ENCODE data around the gene AP1M1.

DNA sequence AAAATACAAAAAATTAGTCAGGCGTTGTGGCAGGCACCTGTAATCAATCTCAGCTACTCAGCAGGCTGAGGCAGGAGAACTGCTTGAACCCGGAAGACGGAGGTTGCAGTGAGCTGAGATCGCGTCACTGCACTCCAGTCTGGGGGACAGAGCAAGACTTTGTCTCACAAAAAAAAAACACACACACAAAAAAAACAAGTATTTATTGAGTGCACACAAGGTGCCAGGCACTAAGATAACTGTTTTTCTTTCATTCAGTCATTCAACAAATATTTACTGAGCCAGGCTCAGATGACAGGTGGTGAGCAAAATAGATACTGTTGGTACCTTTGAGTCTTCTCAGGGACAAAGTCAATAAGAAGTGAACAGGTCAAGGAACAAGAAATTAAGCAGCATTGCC lies 30.7 kb upstream of the AP1M1 start:
- TF ChIP-seq TAF1 (IDR thresholded peaks at IDR 0.05; ENCODE audit: low read depth) (no peak), RAD21 (IDR thresholded peaks at IDR 0.05; ENCODE audit: low read depth) (no peak), EGR1 (IDR thresholded peaks at IDR 0.05) (no peak), NFIC (IDR thresholded peaks at IDR 0.05) (no peak), EP300 (IDR thresholded peaks at IDR 0.05; ENCODE audit: borderline replicate concordance) (no peak), CEBPB (IDR thresholded peaks at IDR 0.05) (no peak), YY1 (IDR thresholded peaks at IDR 0.05; ENCODE audit: low read depth) (no peak)
- TF ChIP-seq, protein P1, sequence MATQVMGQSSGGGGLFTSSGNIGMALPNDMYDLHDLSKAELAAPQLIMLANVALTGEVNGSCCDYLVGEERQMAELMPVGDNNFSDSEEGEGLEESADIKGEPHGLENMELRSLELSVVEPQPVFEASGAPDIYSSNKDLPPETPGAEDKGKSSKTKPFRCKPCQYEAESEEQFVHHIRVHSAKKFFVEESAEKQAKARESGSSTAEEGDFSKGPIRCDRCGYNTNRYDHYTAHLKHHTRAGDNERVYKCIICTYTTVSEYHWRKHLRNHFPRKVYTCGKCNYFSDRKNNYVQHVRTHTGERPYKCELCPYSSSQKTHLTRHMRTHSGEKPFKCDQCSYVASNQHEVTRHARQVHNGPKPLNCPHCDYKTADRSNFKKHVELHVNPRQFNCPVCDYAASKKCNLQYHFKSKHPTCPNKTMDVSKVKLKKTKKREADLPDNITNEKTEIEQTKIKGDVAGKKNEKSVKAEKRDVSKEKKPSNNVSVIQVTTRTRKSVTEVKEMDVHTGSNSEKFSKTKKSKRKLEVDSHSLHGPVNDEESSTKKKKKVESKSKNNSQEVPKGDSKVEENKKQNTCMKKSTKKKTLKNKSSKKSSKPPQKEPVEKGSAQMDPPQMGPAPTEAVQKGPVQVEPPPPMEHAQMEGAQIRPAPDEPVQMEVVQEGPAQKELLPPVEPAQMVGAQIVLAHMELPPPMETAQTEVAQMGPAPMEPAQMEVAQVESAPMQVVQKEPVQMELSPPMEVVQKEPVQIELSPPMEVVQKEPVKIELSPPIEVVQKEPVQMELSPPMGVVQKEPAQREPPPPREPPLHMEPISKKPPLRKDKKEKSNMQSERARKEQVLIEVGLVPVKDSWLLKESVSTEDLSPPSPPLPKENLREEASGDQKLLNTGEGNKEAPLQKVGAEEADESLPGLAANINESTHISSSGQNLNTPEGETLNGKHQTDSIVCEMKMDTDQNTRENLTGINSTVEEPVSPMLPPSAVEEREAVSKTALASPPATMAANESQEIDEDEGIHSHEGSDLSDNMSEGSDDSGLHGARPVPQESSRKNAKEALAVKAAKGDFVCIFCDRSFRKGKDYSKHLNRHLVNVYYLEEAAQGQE (IDR thresholded peaks at IDR 0.05; ENCODE audit: low read depth) = no peak
- TF ChIP-seq, protein P2, sequence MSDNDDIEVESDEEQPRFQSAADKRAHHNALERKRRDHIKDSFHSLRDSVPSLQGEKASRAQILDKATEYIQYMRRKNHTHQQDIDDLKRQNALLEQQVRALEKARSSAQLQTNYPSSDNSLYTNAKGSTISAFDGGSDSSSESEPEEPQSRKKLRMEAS (IDR thresholded peaks at IDR 0.05) = no peak
- TF ChIP-seq, protein P3, sequence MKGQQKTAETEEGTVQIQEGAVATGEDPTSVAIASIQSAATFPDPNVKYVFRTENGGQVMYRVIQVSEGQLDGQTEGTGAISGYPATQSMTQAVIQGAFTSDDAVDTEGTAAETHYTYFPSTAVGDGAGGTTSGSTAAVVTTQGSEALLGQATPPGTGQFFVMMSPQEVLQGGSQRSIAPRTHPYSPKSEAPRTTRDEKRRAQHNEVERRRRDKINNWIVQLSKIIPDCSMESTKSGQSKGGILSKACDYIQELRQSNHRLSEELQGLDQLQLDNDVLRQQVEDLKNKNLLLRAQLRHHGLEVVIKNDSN (IDR thresholded peaks at IDR 0.05) = no peak

Data from Ishikawa (cell line).